Measurements from ENCODE around the gene VDAC2.

DNA sequence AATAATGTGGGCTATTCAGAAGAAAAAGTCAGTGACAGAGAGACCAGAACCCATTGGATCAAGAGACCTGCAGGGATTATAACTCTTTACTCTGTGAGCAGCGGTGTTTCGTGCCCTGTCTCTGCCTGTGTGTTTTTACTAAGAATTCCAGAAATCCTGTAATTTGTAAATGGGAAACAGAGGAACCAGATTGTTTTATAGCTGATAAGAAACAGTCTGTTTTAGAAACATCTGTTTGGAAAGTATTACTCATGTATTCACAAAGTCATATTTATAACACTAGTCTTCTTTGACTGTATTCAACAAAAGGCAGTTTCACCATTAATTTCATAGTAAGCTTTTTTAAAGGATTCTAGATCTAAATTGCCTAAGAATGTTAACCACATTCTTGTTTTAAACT lies 30.0 kb upstream of the VDAC2 start:
- TF ChIP-seq POLR2A (IDR thresholded peaks at IDR 0.05): no peak
- TF ChIP-seq, protein P1, sequence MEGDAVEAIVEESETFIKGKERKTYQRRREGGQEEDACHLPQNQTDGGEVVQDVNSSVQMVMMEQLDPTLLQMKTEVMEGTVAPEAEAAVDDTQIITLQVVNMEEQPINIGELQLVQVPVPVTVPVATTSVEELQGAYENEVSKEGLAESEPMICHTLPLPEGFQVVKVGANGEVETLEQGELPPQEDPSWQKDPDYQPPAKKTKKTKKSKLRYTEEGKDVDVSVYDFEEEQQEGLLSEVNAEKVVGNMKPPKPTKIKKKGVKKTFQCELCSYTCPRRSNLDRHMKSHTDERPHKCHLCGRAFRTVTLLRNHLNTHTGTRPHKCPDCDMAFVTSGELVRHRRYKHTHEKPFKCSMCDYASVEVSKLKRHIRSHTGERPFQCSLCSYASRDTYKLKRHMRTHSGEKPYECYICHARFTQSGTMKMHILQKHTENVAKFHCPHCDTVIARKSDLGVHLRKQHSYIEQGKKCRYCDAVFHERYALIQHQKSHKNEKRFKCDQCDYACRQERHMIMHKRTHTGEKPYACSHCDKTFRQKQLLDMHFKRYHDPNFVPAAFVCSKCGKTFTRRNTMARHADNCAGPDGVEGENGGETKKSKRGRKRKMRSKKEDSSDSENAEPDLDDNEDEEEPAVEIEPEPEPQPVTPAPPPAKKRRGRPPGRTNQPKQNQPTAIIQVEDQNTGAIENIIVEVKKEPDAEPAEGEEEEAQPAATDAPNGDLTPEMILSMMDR (IDR thresholded peaks at IDR 0.05): no peak

All from esophagus squamous epithelium (tissue), 4 donors.